ENCODE results near the gene LPAR6.

The LPAR6 gene

DNA sequence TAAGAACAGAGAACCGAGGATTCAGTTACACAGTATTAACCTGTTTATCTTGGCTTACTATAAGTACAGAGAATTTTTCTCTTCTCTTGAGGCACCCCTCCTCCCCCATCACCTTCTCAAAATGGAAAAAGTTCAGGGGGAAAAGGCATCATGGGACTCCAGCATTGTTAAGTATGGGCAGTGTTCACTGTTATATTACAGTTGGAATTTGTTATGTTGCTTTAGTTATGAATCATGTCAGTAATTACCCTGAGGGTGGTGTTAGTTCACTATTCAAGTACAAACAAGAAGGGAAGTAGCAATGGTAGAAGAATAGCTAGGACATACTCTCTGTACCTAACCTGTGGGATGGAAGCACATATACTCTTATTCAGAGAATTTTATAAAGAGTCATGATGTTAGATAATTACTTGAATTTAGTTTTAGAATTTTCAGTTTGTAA, 12.0 kb downstream of the LPAR6 start:
- no peak overlapping the region; a peak in 1 of 4 replicates for H3K4me3 ChIP-seq (ENCODE audit: low read depth in 1 of 2, low read length in 2 of 2)
- no peak overlapping the region for H2AFZ ChIP-seq (ENCODE audit: low read depth, low read length)
- no peaks in the 10 kb centered on the region for H3K27me3 ChIP-seq (ENCODE audit: insufficient read depth, low read length, poor library complexity)
- no peaks in the 10 kb centered on the region for H4K20me1 ChIP-seq (ENCODE audit: insufficient read depth, low read length)
- peaks cover 29% of the 10 kb centered on the region for H3K79me2 ChIP-seq (ENCODE audit: insufficient read depth, low read length)
- H3K4me2 ChIP-seq (ENCODE audit: insufficient read depth, low read length), result peak overlapping the region; percentile 44
- H3K36me3 ChIP-seq (ENCODE audit: insufficient read depth, low read length), result peaks cover 22% of the 10 kb centered on the region; the same call in 1 of the 2 replicates
- TF ChIP-seq, protein P1, sequence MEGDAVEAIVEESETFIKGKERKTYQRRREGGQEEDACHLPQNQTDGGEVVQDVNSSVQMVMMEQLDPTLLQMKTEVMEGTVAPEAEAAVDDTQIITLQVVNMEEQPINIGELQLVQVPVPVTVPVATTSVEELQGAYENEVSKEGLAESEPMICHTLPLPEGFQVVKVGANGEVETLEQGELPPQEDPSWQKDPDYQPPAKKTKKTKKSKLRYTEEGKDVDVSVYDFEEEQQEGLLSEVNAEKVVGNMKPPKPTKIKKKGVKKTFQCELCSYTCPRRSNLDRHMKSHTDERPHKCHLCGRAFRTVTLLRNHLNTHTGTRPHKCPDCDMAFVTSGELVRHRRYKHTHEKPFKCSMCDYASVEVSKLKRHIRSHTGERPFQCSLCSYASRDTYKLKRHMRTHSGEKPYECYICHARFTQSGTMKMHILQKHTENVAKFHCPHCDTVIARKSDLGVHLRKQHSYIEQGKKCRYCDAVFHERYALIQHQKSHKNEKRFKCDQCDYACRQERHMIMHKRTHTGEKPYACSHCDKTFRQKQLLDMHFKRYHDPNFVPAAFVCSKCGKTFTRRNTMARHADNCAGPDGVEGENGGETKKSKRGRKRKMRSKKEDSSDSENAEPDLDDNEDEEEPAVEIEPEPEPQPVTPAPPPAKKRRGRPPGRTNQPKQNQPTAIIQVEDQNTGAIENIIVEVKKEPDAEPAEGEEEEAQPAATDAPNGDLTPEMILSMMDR (IDR thresholded peaks at IDR 0.05; ENCODE audit: borderline replicate concordance, extremely low read depth, low read length, poor library complexity, severe bottlenecking), result peak; percentile 65
- no peak for TF ChIP-seq EZH2 (IDR thresholded peaks at IDR 0.05; ENCODE audit: borderline replicate concordance, low read depth, low read length, severe bottlenecking)
- no peaks in the 10 kb centered on the region for H3K9me3 ChIP-seq (ENCODE audit: insufficient read depth, low read length, severe bottlenecking)
- DNase-seq (no peak), ATAC-seq (ENCODE audit: insufficient read depth, low read depth) (peak; percentile 71)
- H3K4me1 ChIP-seq (ENCODE audit: insufficient read depth, low read length), result peaks cover 41% of the 10 kb centered on the region
- H3K27ac ChIP-seq (ENCODE audit: low read length), result peak overlapping the region; percentile 76
- H3K9ac ChIP-seq (ENCODE audit: low read depth, low read length), result peak overlapping the region; percentile 42

- ATAC-seq (ENCODE audit: insufficient read depth, low read depth), result no peak
- no peak overlapping the region for H3K4me3 ChIP-seq (ENCODE audit: low read depth in 1 of 2, low read length in 2 of 2)
- no peak for DNase-seq
- peaks cover 26% of the 10 kb centered on the region for H3K79me2 ChIP-seq (ENCODE audit: insufficient read depth, low read length)
- no peaks in the 10 kb centered on the region for H3K9me3 ChIP-seq (ENCODE audit: insufficient read depth, low read length, severe bottlenecking)
- H3K9ac ChIP-seq (ENCODE audit: low read depth, low read length), result peak overlapping the region; percentile 42
- H3K4me1 ChIP-seq (ENCODE audit: insufficient read depth, low read length), result peaks cover 41% of the 10 kb centered on the region
- peak overlapping the region; percentile 44 for H3K4me2 ChIP-seq (ENCODE audit: insufficient read depth, low read length)
- no peak for TF ChIP-seq EZH2 (IDR thresholded peaks at IDR 0.05; ENCODE audit: borderline replicate concordance, low read depth, low read length, severe bottlenecking)
- TF ChIP-seq, protein P1 (IDR thresholded peaks at IDR 0.05; ENCODE audit: borderline replicate concordance, extremely low read depth, low read length, poor library complexity, severe bottlenecking), result no peak
- no peak overlapping the region for H2AFZ ChIP-seq (ENCODE audit: low read depth, low read length)
- H3K27me3 ChIP-seq (ENCODE audit: insufficient read depth, low read length, poor library complexity), result no peaks in the 10 kb centered on the region
- no peaks in the 10 kb centered on the region for H4K20me1 ChIP-seq (ENCODE audit: insufficient read depth, low read length)
- H3K36me3 ChIP-seq (ENCODE audit: insufficient read depth, low read length), result peaks cover 21% of the 10 kb centered on the region; the same call in 1 of the 2 replicates
- H3K27ac ChIP-seq (ENCODE audit: low read length), result peak overlapping the region; percentile 76
Observed at GRCh38 chr13:48400090-48400694, 12.7 kb downstream of the LPAR6 start.

GRCh38 chr13:48398450-48399095, 14.3 kb downstream of the LPAR6 start:
- ATAC-seq (ENCODE audit: insufficient read depth, low read depth) (no peak), DNase-seq (no peak)
- Histone ChIP-seq H3K27me3 (ENCODE audit: insufficient read depth, low read length, poor library complexity) (no peaks in the 10 kb centered on the region), H3K4me2 (ENCODE audit: insufficient read depth, low read length) (no peak overlapping the region), H2AFZ (ENCODE audit: low read depth, low read length) (no peak overlapping the region), H3K9me3 (ENCODE audit: insufficient read depth, low read length, severe bottlenecking) (peaks cover 2% of the 10 kb centered on the region), H3K27ac (ENCODE audit: low read length) (no peak overlapping the region), H3K4me1 (ENCODE audit: insufficient read depth, low read length) (peaks cover 41% of the 10 kb centered on the region), H4K20me1 (ENCODE audit: insufficient read depth, low read length) (no peaks in the 10 kb centered on the region), H3K9ac (ENCODE audit: low read depth, low read length) (no peak overlapping the region), H3K79me2 (ENCODE audit: insufficient read depth, low read length) (peaks cover 18% of the 10 kb centered on the region), H3K36me3 (ENCODE audit: insufficient read depth, low read length) (peaks cover 24% of the 10 kb centered on the region), H3K4me3 (ENCODE audit: low read depth in 1 of 2, low read length in 2 of 2) (no peak overlapping the region)
- TF ChIP-seq EZH2 (IDR thresholded peaks at IDR 0.05; ENCODE audit: borderline replicate concordance, low read depth, low read length, severe bottlenecking), result no peak
- TF ChIP-seq, protein P1 (IDR thresholded peaks at IDR 0.05; ENCODE audit: borderline replicate concordance, extremely low read depth, low read length, poor library complexity, severe bottlenecking), result no peak
